ENCODE results near the gene KCNK4. TPM values are rescaled to one million over a fixed set of nuclear protein-coding genes. Genes with fewer than 3 reads are reported as not detected.
A peak's percentile ranks its signal among the peaks of the same experiment; 100 is the strongest.

The KCNK4 gene
- polyA plus RNA-seq, 2 of the 4 experiments (the other 2 are of a cell fraction) = 0.12 TPM; not detected in 1

DNA sequence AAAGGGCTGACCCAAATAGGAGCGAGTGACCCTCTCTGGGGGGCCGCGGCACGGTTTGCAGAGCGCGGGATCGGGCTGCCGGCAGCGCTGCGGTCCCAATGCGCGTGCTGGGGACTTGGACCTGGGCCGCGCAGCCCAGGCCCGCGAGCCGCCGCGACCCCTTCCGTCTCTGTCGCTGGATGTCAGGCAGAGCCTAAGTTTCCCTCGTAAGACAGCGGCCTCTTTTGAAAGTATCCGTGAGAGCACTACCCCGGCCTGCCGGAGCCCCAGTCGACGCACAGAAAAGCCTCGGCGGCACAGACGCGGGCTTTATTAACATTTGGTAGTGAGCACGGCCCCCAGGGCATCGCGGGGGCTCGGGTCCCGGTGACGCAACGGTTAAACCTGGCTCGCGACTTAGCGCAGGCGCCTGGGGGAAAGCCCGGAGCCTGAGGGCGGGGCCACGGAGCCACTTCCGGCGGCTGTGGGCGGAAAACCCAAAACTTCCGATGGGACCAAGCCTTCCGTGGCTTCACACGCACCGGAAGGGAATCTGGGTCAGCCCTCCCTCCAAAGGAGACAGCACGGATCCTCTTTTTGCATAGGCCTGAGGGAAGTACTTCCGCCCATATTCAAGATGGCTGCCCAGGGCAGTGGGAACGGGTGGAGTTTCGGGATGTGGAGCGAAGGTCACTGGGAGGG lies 21.4 kb upstream of the KCNK4 start:
- no peaks in the 10 kb centered on the region for H3K9me3 ChIP-seq
- CTCF ChIA-PET = interaction anchor here (0.6 to 16.0 kb wide), 12 partner anchors 11 to 707 kb away, joined by 3 to 220 read pairs (median 4); partner anchors contain the start of genes BAD, CATSPERZ, ESRRA and PLCB3
- peak overlapping the region; percentile 97 for H3K4me2 ChIP-seq
- TF ChIP-seq BCL3 (IDR thresholded peaks at IDR 0.05) (no peak; the same call in 2 of the 3 replicates), RNF2 (IDR thresholded peaks at IDR 0.05; ENCODE audit: borderline replicate concordance, low read depth) (peak; percentile 84; the same call in 1 of the 2 replicates), FOSL2 (IDR thresholded peaks at IDR 0.05) (no peak), FOSL2 (CRISPR knock-in tag; IDR thresholded peaks at IDR 0.05) (peak; percentile 41; the same call in 1 of the 2 replicates), MAZ (IDR thresholded peaks at IDR 0.05; ENCODE audit: borderline replicate concordance, low read depth, low read length) (peak; percentile 32; the same call in 1 of the 2 replicates), TFCP2L1 (CRISPR knock-in tag; IDR thresholded peaks at IDR 0.05) (no peak), JUNB (IDR thresholded peaks at IDR 0.05) (no peak), ZFP36 (IDR thresholded peaks at IDR 0.05; ENCODE audit: borderline replicate concordance, partially characterized antibody) (no peak), MAFK (IDR thresholded peaks at IDR 0.05; ENCODE audit: partially characterized antibody) (no peak), JUN (IDR thresholded peaks at IDR 0.05) (peak; percentile 78 to 92), CEBPB (IDR thresholded peaks at IDR 0.05) (peak; percentile 75 to 87; a peak in 3 of 4 replicates), ZSCAN20 (CRISPR knock-in tag; IDR thresholded peaks at IDR 0.05) (no peak), PHF8 (IDR thresholded peaks at IDR 0.05; ENCODE audit: borderline replicate concordance, low read depth) (peak; percentile 56; the same call in 1 of the 2 replicates), HDAC2 (IDR thresholded peaks at IDR 0.05) (no peak), RFX5 (IDR thresholded peaks at IDR 0.05) (no peak), POLR2A (IDR thresholded peaks at IDR 0.05; ENCODE audit: low read length) (peak; percentile 32), POLR2AphosphoS2 (conservative IDR thresholded peaks at IDR 0.05; ENCODE audit: low read length) (peak; percentile 6; the same call in 1 of the 2 replicates), NFE2L2 (conservative IDR thresholded peaks at IDR 0.05; ENCODE audit: low read length) (no peak), SMC3 (IDR thresholded peaks at IDR 0.05) (peak; percentile 4; the same call in 1 of the 3 replicates), TP53 (CRISPR knock-in tag; IDR thresholded peaks at IDR 0.05) (0 out of 2 replicates have a peak, but pooled peaks have one; percentile 27), MAX (IDR thresholded peaks at IDR 0.05) (peak; percentile 84), PBX3 (IDR thresholded peaks at IDR 0.05) (peak; percentile 19)
- TF ChIP-seq, protein P1, sequence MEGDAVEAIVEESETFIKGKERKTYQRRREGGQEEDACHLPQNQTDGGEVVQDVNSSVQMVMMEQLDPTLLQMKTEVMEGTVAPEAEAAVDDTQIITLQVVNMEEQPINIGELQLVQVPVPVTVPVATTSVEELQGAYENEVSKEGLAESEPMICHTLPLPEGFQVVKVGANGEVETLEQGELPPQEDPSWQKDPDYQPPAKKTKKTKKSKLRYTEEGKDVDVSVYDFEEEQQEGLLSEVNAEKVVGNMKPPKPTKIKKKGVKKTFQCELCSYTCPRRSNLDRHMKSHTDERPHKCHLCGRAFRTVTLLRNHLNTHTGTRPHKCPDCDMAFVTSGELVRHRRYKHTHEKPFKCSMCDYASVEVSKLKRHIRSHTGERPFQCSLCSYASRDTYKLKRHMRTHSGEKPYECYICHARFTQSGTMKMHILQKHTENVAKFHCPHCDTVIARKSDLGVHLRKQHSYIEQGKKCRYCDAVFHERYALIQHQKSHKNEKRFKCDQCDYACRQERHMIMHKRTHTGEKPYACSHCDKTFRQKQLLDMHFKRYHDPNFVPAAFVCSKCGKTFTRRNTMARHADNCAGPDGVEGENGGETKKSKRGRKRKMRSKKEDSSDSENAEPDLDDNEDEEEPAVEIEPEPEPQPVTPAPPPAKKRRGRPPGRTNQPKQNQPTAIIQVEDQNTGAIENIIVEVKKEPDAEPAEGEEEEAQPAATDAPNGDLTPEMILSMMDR (IDR thresholded peaks at IDR 0.05) = peak; percentile 12; the same call in 1 of the 3 replicates
- TF ChIP-seq, protein P2, sequence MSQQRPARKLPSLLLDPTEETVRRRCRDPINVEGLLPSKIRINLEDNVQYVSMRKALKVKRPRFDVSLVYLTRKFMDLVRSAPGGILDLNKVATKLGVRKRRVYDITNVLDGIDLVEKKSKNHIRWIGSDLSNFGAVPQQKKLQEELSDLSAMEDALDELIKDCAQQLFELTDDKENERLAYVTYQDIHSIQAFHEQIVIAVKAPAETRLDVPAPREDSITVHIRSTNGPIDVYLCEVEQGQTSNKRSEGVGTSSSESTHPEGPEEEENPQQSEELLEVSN (IDR thresholded peaks at IDR 0.05; ENCODE audit: borderline replicate concordance, low read depth) = peak; percentile 61; the same call in 1 of the 2 replicates
- POLR2A ChIA-PET = interaction anchor here (0.6 to 5.9 kb wide), 13 partner anchors 10 to 84 kb away, joined by 3 to 53 read pairs (median 5); partner anchors contain the start of genes BAD, ESRRA, FKBP2 and GPR137
- H3K4me1 ChIP-seq = peaks cover 32% of the 10 kb centered on the region
- H3K27ac ChIP-seq = peak overlapping the region; percentile 94 to 97
- peak; percentile 87 to 100 for DNase-seq (ENCODE audit: low read depth in 1 of 2, low spot score in 1 of 2)
- ATAC-seq = peak; percentile 80 to 91
- FAIRE-seq = peak; percentile 59
- H3K4me3 ChIP-seq = peak overlapping the region; percentile 72
- WGBS (ENCODE audit: missing lambda C conversion rate) = 3% methylated on average over 29 of the region's 58 CpGs

All from A549 (cell line).